NCI-H446 (cell line): Measurements from ENCODE around the gene CLBA1.
A peak's percentile ranks its signal among the peaks of the same experiment; 100 is the strongest.

Source experiments
- DNase-seq, 2 experiments: peaks; one replicate each; lab custom pipeline; 2025; lab: John Stamatoyannopoulos, UW

CLBA1 gene

GRCh38 chr14:105005329-105005928, 19.8 kb downstream of the CLBA1 start:
- no peak for DNase-seq

- no peak for DNase-seq
Observed at GRCh38 chr14:105005929-105006830, 20.6 kb downstream of the CLBA1 start.

- DNase-seq, result no peak
Observed at GRCh38 chr14:105006831-105007592, 21.4 kb downstream of the CLBA1 start.

GRCh38 chr14:105007593-105008264, 22.1 kb downstream of the CLBA1 start:
- DNase-seq, result no peak

- DNase-seq, result no peak
Observed at GRCh38 chr14:105010106-105010505, 24.5 kb downstream of the CLBA1 start.

- no peak for DNase-seq
Observed at GRCh38 chr14:105010891-105011291, 25.3 kb downstream of the CLBA1 start.

- no peak for DNase-seq
Observed at GRCh38 chr14:105011312-105011990, 25.9 kb downstream of the CLBA1 start.

GRCh38 chr14:105012171-105012985, 26.8 kb downstream of the CLBA1 start:
- DNase-seq, result no peak

- peak; percentile 63 to 83 for DNase-seq
Observed at GRCh38 chr14:105013150-105013785, 27.7 kb downstream of the CLBA1 start.

- DNase-seq, result no peak
Observed at GRCh38 chr14:105014032-105014431, 28.4 kb downstream of the CLBA1 start.

- DNase-seq, result no peak
Observed at GRCh38 chr14:105014631-105015030, 29.0 kb downstream of the CLBA1 start.

- DNase-seq, result no peak
Observed at GRCh38 chr14:105015242-105015641, 29.7 kb downstream of the CLBA1 start.

- DNase-seq, result no peak
Observed at GRCh38 chr14:105015905-105016304, 30.3 kb downstream of the CLBA1 start.

- no peak for DNase-seq
Observed at GRCh38 chr14:105018414-105018813, 32.8 kb downstream of the CLBA1 start.

GRCh38 chr14:105019861-105020814, 34.5 kb downstream of the CLBA1 start:
- no peak for DNase-seq

GRCh38 chr14:105020815-105021655, 35.4 kb downstream of the CLBA1 start, which contains the start of gene CDCA4:
Gene CDCA4 (minus strand): TSS chr14:105021083. CDS start chr14:105011929, 9,154 bp downstream.
- peak; percentile 99 to 100 for DNase-seq

GRCh38 chr14:105021656-105022275, 36.2 kb downstream of the CLBA1 start:
- peak in 1 of 2 experiments; percentile 57 for DNase-seq
